Measurements from ENCODE around the gene NUFIP2.

Gene NUFIP2

DNA sequence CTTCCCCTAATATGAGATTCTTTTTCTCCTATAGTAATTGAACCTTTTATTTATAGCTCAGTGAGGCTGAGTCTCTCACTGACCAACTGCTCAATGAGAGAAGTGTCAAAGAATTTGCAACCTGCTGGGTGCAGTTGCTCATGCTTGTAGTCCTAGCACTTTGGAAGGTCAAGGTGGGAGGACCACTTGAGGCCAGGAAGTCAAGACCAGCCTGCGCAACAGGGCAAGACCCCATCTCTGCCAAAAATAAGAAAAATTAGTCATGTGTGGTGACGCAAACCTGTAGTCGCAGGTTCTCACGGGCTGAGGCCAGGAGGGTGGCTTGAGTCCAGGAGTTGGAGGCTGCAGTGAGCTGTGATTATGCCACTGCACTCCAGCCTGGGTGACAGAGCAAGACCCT, 78.2 kb downstream of the NUFIP2 start:
- TF ChIP-seq, protein P1, sequence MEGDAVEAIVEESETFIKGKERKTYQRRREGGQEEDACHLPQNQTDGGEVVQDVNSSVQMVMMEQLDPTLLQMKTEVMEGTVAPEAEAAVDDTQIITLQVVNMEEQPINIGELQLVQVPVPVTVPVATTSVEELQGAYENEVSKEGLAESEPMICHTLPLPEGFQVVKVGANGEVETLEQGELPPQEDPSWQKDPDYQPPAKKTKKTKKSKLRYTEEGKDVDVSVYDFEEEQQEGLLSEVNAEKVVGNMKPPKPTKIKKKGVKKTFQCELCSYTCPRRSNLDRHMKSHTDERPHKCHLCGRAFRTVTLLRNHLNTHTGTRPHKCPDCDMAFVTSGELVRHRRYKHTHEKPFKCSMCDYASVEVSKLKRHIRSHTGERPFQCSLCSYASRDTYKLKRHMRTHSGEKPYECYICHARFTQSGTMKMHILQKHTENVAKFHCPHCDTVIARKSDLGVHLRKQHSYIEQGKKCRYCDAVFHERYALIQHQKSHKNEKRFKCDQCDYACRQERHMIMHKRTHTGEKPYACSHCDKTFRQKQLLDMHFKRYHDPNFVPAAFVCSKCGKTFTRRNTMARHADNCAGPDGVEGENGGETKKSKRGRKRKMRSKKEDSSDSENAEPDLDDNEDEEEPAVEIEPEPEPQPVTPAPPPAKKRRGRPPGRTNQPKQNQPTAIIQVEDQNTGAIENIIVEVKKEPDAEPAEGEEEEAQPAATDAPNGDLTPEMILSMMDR (conservative IDR thresholded peaks at IDR 0.05): no peak
- H3K27ac ChIP-seq: no peak overlapping the region

DNA sequence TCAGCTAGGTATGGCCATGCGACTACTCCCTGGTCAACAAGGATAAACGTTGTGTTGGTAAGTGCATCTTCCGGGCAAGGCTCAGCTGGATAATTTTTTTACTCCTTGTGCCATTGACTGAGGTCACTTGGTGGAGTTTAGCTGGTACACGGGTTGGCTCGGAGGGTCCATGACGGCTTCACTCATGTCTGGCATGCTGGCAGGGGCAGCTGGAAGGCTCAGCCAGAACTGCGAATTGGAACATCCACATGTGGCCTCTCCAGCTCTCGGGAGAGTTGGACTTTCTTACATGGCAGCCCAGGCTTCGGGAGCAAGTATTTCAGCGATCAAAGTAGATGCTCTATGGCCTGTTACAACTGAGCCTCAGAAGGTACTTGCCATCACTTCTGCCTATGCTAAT, 78.8 kb downstream of the NUFIP2 start:
- TF ChIP-seq, protein P1 (conservative IDR thresholded peaks at IDR 0.05): no peak
- no peak overlapping the region for H3K27ac ChIP-seq

DNA sequence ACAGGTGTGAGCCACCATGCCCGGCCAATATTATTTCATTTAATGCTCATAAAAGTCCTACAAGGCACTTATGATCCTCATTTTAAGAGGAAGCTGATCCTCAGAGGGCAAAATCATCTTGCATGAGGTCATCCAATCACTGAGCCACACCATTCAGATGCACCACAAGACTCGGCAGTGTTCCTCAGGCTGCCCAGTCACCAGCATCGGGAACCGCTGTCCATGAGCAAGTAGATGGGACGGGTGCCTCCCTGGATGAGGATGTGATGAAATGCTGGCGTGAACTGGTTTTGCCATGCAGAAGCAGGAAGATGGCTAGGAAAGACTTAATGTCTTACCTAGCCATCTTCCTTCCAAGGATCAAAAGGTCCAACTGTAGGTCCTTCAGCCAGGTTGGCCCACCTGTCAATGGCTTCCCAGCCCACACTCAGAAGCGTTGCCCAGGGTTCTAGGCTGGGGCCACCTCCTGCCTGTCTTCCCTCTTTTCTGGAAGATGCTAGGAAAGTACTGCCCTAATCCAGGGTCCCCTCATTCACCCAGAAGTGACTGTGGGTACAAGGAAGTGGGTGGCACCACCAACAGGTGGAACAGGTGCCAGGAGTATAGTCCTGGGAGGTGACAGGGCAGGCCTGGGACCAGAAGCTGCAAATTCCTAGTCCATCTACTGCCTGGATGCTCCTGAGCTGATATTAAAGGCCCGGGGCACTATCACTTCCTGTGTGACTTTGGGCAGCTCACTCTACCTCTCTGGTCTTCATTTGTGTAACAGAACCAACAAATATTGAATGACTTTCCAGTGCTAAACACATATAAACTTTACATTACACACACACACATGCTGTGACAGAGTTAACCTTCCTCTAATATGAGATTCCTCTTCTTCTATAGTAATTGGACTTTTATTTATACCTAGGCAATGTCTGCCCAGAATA, 79.5 kb downstream of the NUFIP2 start:
- H3K27ac ChIP-seq: no peak overlapping the region
- TF ChIP-seq, protein P1 (conservative IDR thresholded peaks at IDR 0.05): no peak

DNA sequence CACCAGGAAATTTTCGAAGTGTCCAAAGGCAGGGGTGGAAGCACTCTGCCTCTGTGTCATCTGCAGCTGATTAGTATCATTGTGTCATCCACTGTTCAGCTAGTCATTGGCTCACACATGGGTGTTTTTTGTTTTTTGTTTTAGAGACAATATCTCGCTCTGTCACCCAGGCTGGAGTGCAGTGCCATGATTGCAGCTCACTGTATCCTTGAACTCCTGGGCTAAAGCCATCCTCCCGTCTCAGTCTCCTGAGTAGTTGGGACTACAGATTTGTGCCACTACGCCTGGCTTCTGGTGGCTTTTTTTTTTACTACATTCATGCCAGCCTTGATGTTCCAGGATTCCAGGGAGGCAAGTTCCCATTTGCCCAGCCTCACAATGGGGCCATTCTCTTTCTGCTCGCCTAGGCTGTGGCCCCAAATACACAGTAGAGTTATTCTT, 81.2 kb downstream of the NUFIP2 start:
- no peak overlapping the region for H3K27ac ChIP-seq
- TF ChIP-seq, protein P1 (conservative IDR thresholded peaks at IDR 0.05): no peak

DNA sequence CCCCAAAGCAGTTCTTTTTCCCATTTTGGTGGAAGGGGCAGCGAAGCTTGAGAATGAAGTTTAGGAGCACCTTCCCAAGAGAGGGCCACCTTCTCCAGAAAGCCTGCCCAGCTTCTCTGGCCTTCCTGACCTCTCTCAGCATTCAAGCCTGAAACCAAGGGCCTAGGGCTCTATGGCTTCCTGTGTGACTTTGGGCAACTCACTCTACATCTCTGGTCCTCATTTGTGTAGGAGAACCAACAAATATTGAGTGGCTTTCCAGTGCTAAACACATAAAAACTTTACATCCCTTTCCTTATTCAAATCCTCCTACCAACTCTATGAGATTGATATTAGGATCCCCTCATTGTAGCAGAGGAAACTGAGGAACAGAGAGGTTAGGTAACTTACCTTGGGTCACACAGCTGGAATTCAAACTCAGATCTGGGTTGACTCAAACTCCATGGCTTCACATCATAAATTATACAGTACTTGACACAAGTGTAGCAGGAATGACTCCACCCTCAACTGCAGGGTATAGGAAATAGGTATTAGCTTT, 81.8 kb downstream of the NUFIP2 start:
- TF ChIP-seq, protein P1 (conservative IDR thresholded peaks at IDR 0.05): no peak
- H3K27ac ChIP-seq: no peak overlapping the region

DNA sequence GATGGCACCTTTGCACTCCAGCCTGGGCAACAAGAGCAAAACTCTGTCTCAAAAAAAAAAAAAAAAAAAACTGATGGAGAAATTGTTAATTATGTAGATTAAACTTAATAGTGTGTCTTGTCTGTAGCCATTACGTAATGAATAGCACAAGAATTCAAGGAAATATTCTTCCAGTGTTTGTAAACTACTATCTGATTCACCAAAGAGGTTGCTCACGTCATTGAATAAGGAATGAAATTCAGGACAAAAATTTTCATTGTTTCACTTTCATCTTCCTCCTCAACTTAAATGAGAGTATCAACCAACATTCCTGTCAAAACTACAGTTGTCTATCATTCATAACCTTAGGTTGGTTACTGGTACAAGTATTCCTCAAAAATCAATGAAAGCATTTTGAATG, 83.1 kb downstream of the NUFIP2 start:
- TF ChIP-seq, protein P1 (conservative IDR thresholded peaks at IDR 0.05): no peak
- no peak overlapping the region for H3K27ac ChIP-seq

DNA sequence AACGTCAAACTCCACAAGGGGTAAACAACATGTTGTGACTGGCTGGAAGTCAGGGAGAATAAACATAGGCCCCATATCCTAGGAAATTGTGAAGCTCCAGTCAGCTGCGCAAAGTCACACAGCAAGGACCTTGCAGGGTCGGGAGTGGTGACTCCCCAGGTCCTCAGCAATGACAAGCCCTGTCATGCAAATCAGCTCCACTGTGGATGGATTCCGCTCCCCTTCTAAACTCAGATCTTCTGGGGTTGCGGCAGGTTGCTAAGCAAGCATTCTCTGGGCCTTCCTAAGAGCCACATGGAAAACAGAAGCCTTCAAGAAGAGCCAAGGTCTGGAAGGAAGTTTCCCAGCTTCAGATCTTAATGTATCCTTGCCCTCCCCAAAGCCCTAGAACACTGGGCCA, 84.9 kb downstream of the NUFIP2 start:
- TF ChIP-seq, protein P1 (conservative IDR thresholded peaks at IDR 0.05): no peak
- no peak overlapping the region for H3K27ac ChIP-seq

Measured in VCaP (cell line).